Smooth muscle cell of the pulmonary artery (primary cell): ENCODE results near the gene DSG3. TPM values are rescaled to one million over a fixed set of nuclear protein-coding genes. Genes with fewer than 3 reads are reported as not detected.

Source experiments
- total RNA-seq: library from RNA; depleted of rRNA; stranded (reverse); fragments of >200 nt; gene quantifications from 2 replicates; pipeline ENCODE4 v1.2.3, GENCODE V29; 2014

Gene DSG3
- total RNA-seq = under 0.01 and 0.13 TPM in 2 replicates

GRCh38 chr18:31447530-31448191 is at the start of gene DSG3:
TSS of gene DSG3 (plus strand) at chr18:31447741. CDS start at chr18:31447878, 137 bp downstream.

GRCh38 chr18:31497836-31498573 is 50.5 kb downstream of the DSG3 start, which contains the start of gene DSG2:
TSS of gene DSG2 (plus strand) at chr18:31498177. CDS start at chr18:31498252, 75 bp downstream.

Other genes with a start within 250 kb of the DSG3 start
- gene DSG1, start 129.6 kb upstream of the DSG3 start, total RNA-seq = not detected in 2 replicates
- not detected in 2 replicates for gene DSG4, start 71.0 kb upstream of the DSG3 start, total RNA-seq
- gene DSG2, start 50.4 kb downstream of the DSG3 start, total RNA-seq = 3.8 and 5.2 TPM in 2 replicates
- gene TTR, start 144.1 kb downstream of the DSG3 start, total RNA-seq = not detected in 2 replicates
- gene B4GALT6, start 236.8 kb downstream of the DSG3 start, total RNA-seq = 3.1 and 18.5 TPM in 2 replicates